OCI-LY1 (cell line): ENCODE measurements around the gene CNGA1.

Experiments used
- H2AFZ ChIP-seq: fragments of 200-600 bp; sonication (generic), shearing (Covaris generic); 2 replicates; pipeline ENCODE4 v1.6.0; 2014; ENCODE audit warnings: antibody characterized with exemption, mild to moderate bottlenecking, low read length
- H3F3A ChIP-seq: fragments of 200-600 bp; sonication (generic), shearing (Covaris generic); 2 replicates; pipeline ENCODE4 v1.6.0; 2014; ENCODE audit warnings: mild to moderate bottlenecking, antibody characterized with exemption, low read length, moderate library complexity; ENCODE audit not compliant: insufficient read depth
- H3K27ac ChIP-seq: fragments of 200-600 bp; sonication (generic); 2 replicates; pipeline ENCODE4 v1.5.1; 2014; ENCODE audit warnings: low read length, mixed run types, mild to moderate bottlenecking, low read depth; ENCODE audit not compliant: poor library complexity, severe bottlenecking
- H3K27me3 ChIP-seq: fragments of 200-600 bp; sonication (generic); 2 replicates; pipeline ENCODE4 v1.6.0; 2014; ENCODE audit warnings: antibody characterized with exemption, mild to moderate bottlenecking, low read length, moderate library complexity; ENCODE audit not compliant: insufficient read depth
- H3K36me3 ChIP-seq: fragments of 200-600 bp; sonication (generic); 2 replicates; pipeline ENCODE4 v1.6.1; 2014; ENCODE audit warnings: mild to moderate bottlenecking, antibody characterized with exemption, low read length, moderate library complexity, mixed read lengths; ENCODE audit not compliant: insufficient read depth
- H3K4me1 ChIP-seq: fragments of 200-600 bp; sonication (generic); 2 replicates; pipeline ENCODE4 v1.5.1; 2014; ENCODE audit warnings: mild to moderate bottlenecking, low read length, moderate library complexity; ENCODE audit not compliant: insufficient read depth, severe bottlenecking
- H3K4me2 ChIP-seq: fragments of 200-600 bp; sonication (generic), shearing (Covaris generic); 2 replicates; pipeline ENCODE4 v1.6.1; 2014; ENCODE audit warnings: low read length
- H3K4me3 ChIP-seq: fragments of 200-600 bp; sonication (generic); 2 replicates; pipeline ENCODE4 v1.5.1; 2014; ENCODE audit warnings: low read length, low read depth, mild to moderate bottlenecking, mixed read lengths; ENCODE audit not compliant: poor library complexity, severe bottlenecking
- H3K79me2 ChIP-seq: fragments of 200-600 bp; shearing (Covaris generic); 2 replicates; pipeline ENCODE4 v1.6.1; 2016; ENCODE audit warnings: mixed run types, low read length, mixed read lengths; ENCODE audit not compliant: insufficient read depth
- H3K9ac ChIP-seq: fragments of 200-600 bp; sonication (generic), shearing (Covaris generic); 2 replicates; pipeline ENCODE4 v1.6.1; 2014; ENCODE audit warnings: mild to moderate bottlenecking, low read length, mixed read lengths
- H3K9me2 ChIP-seq: fragments of 200-600 bp; sonication (generic), shearing (Covaris generic); 2 replicates; pipeline ENCODE4 v1.6.1; 2014; ENCODE audit warnings: low read depth, mild to moderate bottlenecking, low read length, mixed read lengths
- H3K9me3 ChIP-seq: fragments of 200-600 bp; shearing (Covaris generic); 2 replicates; pipeline ENCODE4 v1.6.1; 2014; ENCODE audit warnings: low read length, mixed read lengths
- H4K20me1 ChIP-seq: fragments of 200-600 bp; sonication (generic), shearing (Covaris generic); 2 replicates; pipeline ENCODE4 v1.6.0; 2016; ENCODE audit warnings: mild to moderate bottlenecking, low read length; ENCODE audit not compliant: insufficient read depth
- CTCF ChIP-seq: fragments of 200-600 bp; sonication (generic), shearing (Covaris generic); IDR thresholded peaks from 2 replicates; pipeline ENCODE4 v1.5.1; 2017; ENCODE audit warnings: mild to moderate bottlenecking, antibody characterized with exemption, low read length, moderate library complexity, mixed read lengths
- EZH2 ChIP-seq: fragments of 200-600 bp; sonication (generic), shearing (Covaris generic); IDR thresholded peaks from 2 replicates; pipeline ENCODE4 v1.8.0; 2017; ENCODE audit warnings: borderline replicate concordance, mixed run types, mild to moderate bottlenecking, antibody characterized with exemption, low read length, moderate library complexity, mixed read lengths

The CNGA1 gene

GRCh38 chr4:48015678-48016077 is 803 bp downstream of the CNGA1 start:
- H3K27ac ChIP-seq = no peak overlapping the region
- H3K4me3 ChIP-seq = peak overlapping the region; percentile 68

GRCh38 chr4:48015216-48015615 is 1.3 kb downstream of the CNGA1 start:
- TF ChIP-seq CTCF (no peak), EZH2 (no peak)
- Histone ChIP-seq H3K4me1 (peaks cover 16% of the 10 kb centered on the region), H4K20me1 (no peaks in the 10 kb centered on the region), H3K9me3 (no peaks in the 10 kb centered on the region), H3K79me2 (no peaks in the 10 kb centered on the region), H3K4me2 (no peak overlapping the region), H3K36me3 (no peaks in the 10 kb centered on the region), H3K27ac (no peak overlapping the region), H3K9ac (no peak overlapping the region), H3K4me3 (no peak overlapping the region), H3F3A (no peaks in the 10 kb centered on the region), H2AFZ (no peak overlapping the region), H3K27me3 (no peaks in the 10 kb centered on the region), H3K9me2 (no peaks in the 10 kb centered on the region)

More at GRCh38 chr4:48015678-48016077, 803 bp downstream of the CNGA1 start:
- no peaks in the 10 kb centered on the region for H3K9me2 ChIP-seq
- H3K36me3 ChIP-seq = no peaks in the 10 kb centered on the region
- no peaks in the 10 kb centered on the region for H3K27me3 ChIP-seq
- H3K79me2 ChIP-seq = no peaks in the 10 kb centered on the region
- no peaks in the 10 kb centered on the region for H3F3A ChIP-seq
- H4K20me1 ChIP-seq = no peaks in the 10 kb centered on the region
- no peak overlapping the region for H2AFZ ChIP-seq
- peaks cover 16% of the 10 kb centered on the region for H3K4me1 ChIP-seq
- TF ChIP-seq EZH2 (no peak), CTCF (no peak)
- H3K9ac ChIP-seq = no peak overlapping the region
- no peaks in the 10 kb centered on the region for H3K9me3 ChIP-seq
- H3K4me2 ChIP-seq = peak overlapping the region; percentile 91

- Histone ChIP-seq H3K9me3 (no peaks in the 10 kb centered on the region), H2AFZ (no peak overlapping the region), H3K4me3 (no peak overlapping the region), H3K4me1 (peaks cover 16% of the 10 kb centered on the region), H3K27ac (no peak overlapping the region), H3K79me2 (no peaks in the 10 kb centered on the region), H3K36me3 (no peaks in the 10 kb centered on the region), H4K20me1 (no peaks in the 10 kb centered on the region), H3F3A (no peaks in the 10 kb centered on the region), H3K9me2 (no peaks in the 10 kb centered on the region), H3K27me3 (no peaks in the 10 kb centered on the region), H3K4me2 (no peak overlapping the region), H3K9ac (no peak overlapping the region)
- no peak for TF ChIP-seq EZH2
- no peak for TF ChIP-seq CTCF
Measured at GRCh38 chr4:48012824-48013223, 3.7 kb downstream of the CNGA1 start.
